MM.1S (cell line): ENCODE measurements around the gene SPRED3.

ENCODE experiments used
- CTCF ChIP-seq: fragments of 300-600 bp; sonication (generic); IDR thresholded peaks from 2 replicates; pipeline ENCODE4 v1.5.1; 2016; ENCODE audit warnings: antibody characterized with exemption, low read length, mixed read lengths
- EZH2 ChIP-seq: fragments of 300-600 bp; sonication (generic); optimal IDR thresholded peaks from 2 replicates; pipeline ENCODE3; 2017; ENCODE audit warnings: low read depth, mild to moderate bottlenecking, antibody characterized with exemption, low read length, mixed read lengths
- EZH2phosphoT487 ChIP-seq: fragments of 300-600 bp; sonication (generic); IDR thresholded peaks from 2 replicates; pipeline ENCODE4 v1.6.1; 2018; ENCODE audit warnings: antibody characterized with exemption, low read length

- TF ChIP-seq CTCF: no peak
- no peak for TF ChIP-seq EZH2
- TF ChIP-seq EZH2phosphoT487: no peak
These were observed 17.4 kb upstream of the SPRED3 start for GRCh38 chr19:38371081-38371480.
